Ureter (tissue), 1 donor: ENCODE data around the gene TPRG1L. TPM values are rescaled to one million over a fixed set of nuclear protein-coding genes. Genes with fewer than 3 reads are reported as not detected.
"Not testable (repeated sequence)": the region's sequence is repeated elsewhere in the genome, so short reads cannot be mapped to it uniquely, and the experiment has no call there.

Source experiments
- DNase-seq: peaks from one replicate; pipeline ENCODE4 v3.0.0-alpha.2; 2020; ENCODE audit warnings: low spot score
- total RNA-seq: library from RNA; stranded (reverse); gene quantifications from one replicate; pipeline ENCODE4 v1.2.4, GENCODE V29; 2023
- donor health status: DM: yes; HTN: yes; CAD: no.

The TPRG1L gene
- total RNA-seq, 1 donor from 2014 or later: 54.7 TPM

- DNase-seq: no peak
Measured at GRCh38 chr1:3609016-3609768, 15.6 kb upstream of the TPRG1L start.

GRCh38 chr1:3609769-3610526 lies 14.9 kb upstream of the TPRG1L start:
- no peak for DNase-seq

GRCh38 chr1:3610527-3611169 lies 14.2 kb upstream of the TPRG1L start:
- no peak for DNase-seq

GRCh38 chr1:3611170-3612019 lies 13.4 kb upstream of the TPRG1L start, which contains the start of gene MEGF6:
MEGF6 (minus strand) TSS chr1:3611508; CDS start chr1:3611268, 240 bp downstream.
- DNase-seq: no peak

- DNase-seq: no peak
Measured at GRCh38 chr1:3612123-3612522, 12.7 kb upstream of the TPRG1L start.

GRCh38 chr1:3614755-3615742 lies 9.8 kb upstream of the TPRG1L start:
- no peak for DNase-seq

GRCh38 chr1:3616861-3617260 lies 8.0 kb upstream of the TPRG1L start:
- DNase-seq: no peak

GRCh38 chr1:3617806-3618345 lies 6.9 kb upstream of the TPRG1L start:
- no peak for DNase-seq

GRCh38 chr1:3618531-3618880 lies 6.3 kb upstream of the TPRG1L start:
- DNase-seq: no peak

GRCh38 chr1:3618881-3619671 lies 5.7 kb upstream of the TPRG1L start:
- DNase-seq: peak; percentile 81

GRCh38 chr1:3620708-3621107 lies 4.1 kb upstream of the TPRG1L start:
- no peak for DNase-seq

- DNase-seq: not testable (repeated sequence)
Measured at GRCh38 chr1:3621151-3621671, 3.6 kb upstream of the TPRG1L start.

GRCh38 chr1:3622102-3622501 lies 2.7 kb upstream of the TPRG1L start:
- not testable (repeated sequence) for DNase-seq

GRCh38 chr1:3623441-3624199 lies 1.2 kb upstream of the TPRG1L start:
- DNase-seq: no peak

GRCh38 chr1:3625151-3625907 lies 514 bp downstream of the TPRG1L start:
- peak; percentile 69 for DNase-seq

GRCh38 chr1:3626025-3626424 lies 1.2 kb downstream of the TPRG1L start:
- no peak for DNase-seq

GRCh38 chr1:3627515-3628253 lies 2.9 kb downstream of the TPRG1L start:
- no peak for DNase-seq
